ENCODE measurements around the gene ZNF580. TPM values are rescaled to one million over a fixed set of nuclear protein-coding genes. Genes with fewer than 3 reads are reported as not detected.

Gene ZNF580
- total RNA-seq, 2 experiments from 2014 or later: 24.4 to 50.0 TPM

- peak overlapping the region; percentile 33 for H3K4me2 ChIP-seq (ENCODE audit: low read length)
- no TSS peak for BruUV-seq (replicated peaks)
These were observed 17.2 kb upstream of the ZNF580 start for GRCh38 chr19:55623561-55623960.

GRCh38 chr19:55624109-55625003 is 16.4 kb upstream of the ZNF580 start, which contains the start of gene ZNF784:
Gene ZNF784 (minus strand): TSS chr19:55624566. CDS start chr19:55624561, 5 bp downstream.
- Histone ChIP-seq H3K4me2 (ENCODE audit: low read length) (peak within 1 kb of the TSS; percentile 91), H2AFZ (ENCODE audit: low read length) (peak within 1 kb of the TSS; percentile 46; the same call in 1 of the 2 replicates), H3K9me2 (ENCODE audit: insufficient read depth, low read length) (no peaks in the 10 kb centered on the region), H3K36me3 (ENCODE audit: insufficient read depth, low read length) (peaks cover 8% of the 10 kb centered on the region; the same call in 1 of the 2 replicates), H3K4me1 (ENCODE audit: insufficient read depth, low read length, poor library complexity, severe bottlenecking) (peaks cover 11% of the 10 kb centered on the region), H3K4me3 (ENCODE audit: low read depth, low read length, poor library complexity, severe bottlenecking) (peak within 1 kb of the TSS; percentile 67), H4K20me1 (ENCODE audit: insufficient read depth, low read length) (no peaks in the 10 kb centered on the region), H3K79me2 (ENCODE audit: insufficient read depth, low read depth, low read length) (no peaks in the 10 kb centered on the region), H3K9me3 (ENCODE audit: low read length) (no peaks in the 10 kb centered on the region), H3K27ac (ENCODE audit: low read depth, low read length, poor library complexity, severe bottlenecking) (peak within 1 kb of the TSS; percentile 63)
- ChIA-PET POLR2A (interaction anchor here (0.6 to 1.3 kb wide), 12 partner anchors 9 to 690 kb away, joined by 3 to 15 read pairs (median 4); partner anchors contain the start of genes FIZ1, U2AF2 and ZSCAN5A), CTCF (ENCODE audit: unreplicated experiment) (interaction anchor here (0.6 to 0.7 kb wide), 3 partner anchors 13 to 107 kb away, joined by 3 to 4 read pairs (median 3); no protein-coding TSS in a partner anchor)
- peak; percentile 97 for DNase-seq (ENCODE audit: low spot score)
- BruUV-seq (replicated peaks): no TSS peak
- intact Hi-C loops (cut with micrococcal nuclease; ENCODE audit: unreplicated experiment): no loop called here
- TF ChIP-seq EZH2phosphoT487 (IDR thresholded peaks at IDR 0.05; ENCODE audit: borderline replicate concordance, low read depth, low read length) (no peak), CTCF (conservative IDR thresholded peaks at IDR 0.05; ENCODE audit: low read length) (no peak)

More at GRCh38 chr19:55623561-55623960, 17.2 kb upstream of the ZNF580 start:
- Histone ChIP-seq H4K20me1 (ENCODE audit: insufficient read depth, low read length) (no peaks in the 10 kb centered on the region), H3K4me3 (ENCODE audit: low read depth, low read length, poor library complexity, severe bottlenecking) (peak overlapping the region; percentile 58), H3K79me2 (ENCODE audit: insufficient read depth, low read depth, low read length) (no peaks in the 10 kb centered on the region), H3K36me3 (ENCODE audit: insufficient read depth, low read length) (peaks cover 8% of the 10 kb centered on the region; the same call in 1 of the 2 replicates), H2AFZ (ENCODE audit: low read length) (no peak overlapping the region), H3K4me1 (ENCODE audit: insufficient read depth, low read length, poor library complexity, severe bottlenecking) (peaks cover 11% of the 10 kb centered on the region), H3K27ac (ENCODE audit: low read depth, low read length, poor library complexity, severe bottlenecking) (no peak overlapping the region), H3K9me3 (ENCODE audit: low read length) (no peaks in the 10 kb centered on the region), H3K9me2 (ENCODE audit: insufficient read depth, low read length) (no peaks in the 10 kb centered on the region)
- ChIA-PET CTCF (ENCODE audit: unreplicated experiment) (no interaction called here), POLR2A (no interaction called here)
- TF ChIP-seq EZH2phosphoT487 (IDR thresholded peaks at IDR 0.05; ENCODE audit: borderline replicate concordance, low read depth, low read length) (no peak), CTCF (conservative IDR thresholded peaks at IDR 0.05; ENCODE audit: low read length) (no peak)
- intact Hi-C loops (cut with micrococcal nuclease; ENCODE audit: unreplicated experiment): no loop called here
- no peak for DNase-seq (ENCODE audit: low spot score)

Measured in OCI-LY7 (cell line).